Ovary (tissue), 3 donors: Measurements from ENCODE around the gene YEATS2.

ENCODE experiments used
- POLR2A ChIP-seq: fragments of 450-650 bp; IDR thresholded peaks from one replicate; pipeline ENCODE4 v1.6.1; 2017; ENCODE audit warnings: antibody characterized with exemption, mild to moderate bottlenecking, moderate library complexity
- TF ChIP-seq, protein P1 (sequence below), 3 donors: fragments of 450-650 bp in 2 of 3; fragments of 200-600 bp in 1 of 3; IDR thresholded peaks; one replicate each; pipeline versions ENCODE4 v1.5.1 to v1.8.0; 2016 to 2022; ENCODE audit warnings: antibody characterized with exemption in 3 of 3, mild to moderate bottlenecking in 1 of 3
- donor health status: DM: no; HTN: no; CAD: no.

DNA sequence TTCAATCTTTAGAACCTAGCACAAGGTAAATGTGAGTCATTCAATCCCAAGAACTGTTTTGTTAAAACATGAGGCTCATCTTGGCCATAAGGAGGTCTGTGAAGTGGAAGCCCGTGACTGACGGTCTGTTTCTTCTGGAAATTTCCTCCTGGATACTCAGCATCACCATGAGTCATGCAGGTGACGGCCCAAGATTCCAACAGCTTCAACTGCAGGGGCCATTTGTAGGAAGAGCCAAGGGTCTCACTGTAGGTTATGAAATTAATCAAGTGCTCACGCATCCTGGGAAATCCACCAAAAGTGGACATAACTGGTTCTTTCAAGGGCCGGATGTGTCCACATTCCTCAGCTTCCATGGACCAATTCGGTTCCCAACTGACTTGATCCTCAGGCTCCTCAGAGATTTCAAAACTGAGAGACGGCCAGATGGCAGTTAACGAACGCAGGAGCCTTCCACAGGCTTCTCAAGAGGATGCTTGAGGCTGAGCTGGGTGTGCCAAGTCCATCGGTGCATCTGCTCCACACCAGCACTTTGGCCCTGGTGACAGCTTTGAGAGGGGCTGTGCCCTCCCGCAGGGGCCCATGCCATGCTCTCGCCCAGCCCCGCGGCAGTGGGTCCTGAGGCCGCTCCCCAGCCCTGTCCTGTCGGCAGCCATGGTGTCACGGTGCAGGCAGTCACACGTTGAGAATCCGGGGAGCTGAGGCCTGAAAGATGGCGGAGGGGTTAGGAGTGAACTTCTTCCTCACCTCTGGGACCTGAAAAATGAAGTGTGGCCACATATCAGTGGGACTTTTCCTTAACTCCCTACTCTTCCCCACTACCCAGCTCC lies 119.3 kb downstream of the YEATS2 start:
- TF ChIP-seq, protein P1, sequence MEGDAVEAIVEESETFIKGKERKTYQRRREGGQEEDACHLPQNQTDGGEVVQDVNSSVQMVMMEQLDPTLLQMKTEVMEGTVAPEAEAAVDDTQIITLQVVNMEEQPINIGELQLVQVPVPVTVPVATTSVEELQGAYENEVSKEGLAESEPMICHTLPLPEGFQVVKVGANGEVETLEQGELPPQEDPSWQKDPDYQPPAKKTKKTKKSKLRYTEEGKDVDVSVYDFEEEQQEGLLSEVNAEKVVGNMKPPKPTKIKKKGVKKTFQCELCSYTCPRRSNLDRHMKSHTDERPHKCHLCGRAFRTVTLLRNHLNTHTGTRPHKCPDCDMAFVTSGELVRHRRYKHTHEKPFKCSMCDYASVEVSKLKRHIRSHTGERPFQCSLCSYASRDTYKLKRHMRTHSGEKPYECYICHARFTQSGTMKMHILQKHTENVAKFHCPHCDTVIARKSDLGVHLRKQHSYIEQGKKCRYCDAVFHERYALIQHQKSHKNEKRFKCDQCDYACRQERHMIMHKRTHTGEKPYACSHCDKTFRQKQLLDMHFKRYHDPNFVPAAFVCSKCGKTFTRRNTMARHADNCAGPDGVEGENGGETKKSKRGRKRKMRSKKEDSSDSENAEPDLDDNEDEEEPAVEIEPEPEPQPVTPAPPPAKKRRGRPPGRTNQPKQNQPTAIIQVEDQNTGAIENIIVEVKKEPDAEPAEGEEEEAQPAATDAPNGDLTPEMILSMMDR (IDR thresholded peaks at IDR 0.05) = no peak
- TF ChIP-seq POLR2A = no peak
